ENCODE data around the gene CCNB2. TPM values are rescaled to one million over a fixed set of nuclear protein-coding genes. Genes with fewer than 3 reads are reported as not detected.
"Not testable (repeated sequence)": the region's sequence is repeated elsewhere in the genome, so short reads cannot be mapped to it uniquely, and the experiment has no call there.

Gene CCNB2
- total RNA-seq, 1 donor from 2014 or later: 0.40 TPM

- no peak for DNase-seq (ENCODE audit: low spot score)
- intact Hi-C loops (cut with DNase I): no loop called here
These were observed 26.5 kb downstream of the CCNB2 start for GRCh38 chr15:59131456-59131855.

- intact Hi-C loops (cut with DNase I): no loop called here
These were observed 27.1 kb downstream of the CCNB2 start for GRCh38 chr15:59131969-59132562.

GRCh38 chr15:59133929-59134427 is 29.0 kb downstream of the CCNB2 start:
- no peak for DNase-seq (ENCODE audit: low spot score)
- intact Hi-C loops (cut with DNase I): no loop called here

More at GRCh38 chr15:59131969-59132562, 27.1 kb downstream of the CCNB2 start:
- DNase-seq (ENCODE audit: low spot score): no peak

GRCh38 chr15:59137566-59137965 is 32.6 kb downstream of the CCNB2 start:
- no peak for DNase-seq (ENCODE audit: low spot score)
- intact Hi-C loops (cut with DNase I): no loop called here

GRCh38 chr15:59138243-59138642 is 33.3 kb downstream of the CCNB2 start:
- intact Hi-C loops (cut with DNase I): no loop called here
- DNase-seq (ENCODE audit: low spot score): no peak

GRCh38 chr15:59140422-59141226 is 35.7 kb downstream of the CCNB2 start:
- no peak for DNase-seq (ENCODE audit: low spot score)
- intact Hi-C loops (cut with DNase I): no loop called here

- intact Hi-C loops (cut with DNase I): no loop called here
- no peak for DNase-seq (ENCODE audit: low spot score)
These were observed 38.3 kb downstream of the CCNB2 start for GRCh38 chr15:59143281-59143680.

- intact Hi-C loops (cut with DNase I): not testable (repeated sequence)
These were observed 39.6 kb downstream of the CCNB2 start for GRCh38 chr15:59144594-59144993.

GRCh38 chr15:59147666-59148065 is 42.7 kb downstream of the CCNB2 start:
- no peak for DNase-seq (ENCODE audit: low spot score)
- intact Hi-C loops (cut with DNase I): no loop called here

More at GRCh38 chr15:59144594-59144993, 39.6 kb downstream of the CCNB2 start:
- not testable (repeated sequence) for DNase-seq (ENCODE audit: low spot score)

GRCh38 chr15:59148153-59148833 is 43.3 kb downstream of the CCNB2 start:
- intact Hi-C loops (cut with DNase I): no loop called here

GRCh38 chr15:59150185-59150584 is 45.2 kb downstream of the CCNB2 start:
- DNase-seq (ENCODE audit: low spot score): no peak
- intact Hi-C loops (cut with DNase I): no loop called here

More at GRCh38 chr15:59148153-59148833, 43.3 kb downstream of the CCNB2 start:
- DNase-seq (ENCODE audit: low spot score): no peak

- DNase-seq (ENCODE audit: low spot score): no peak
- intact Hi-C loops (cut with DNase I): no loop called here
These were observed 47.9 kb downstream of the CCNB2 start for GRCh38 chr15:59152694-59153450.

GRCh38 chr15:59153466-59153865 is 48.5 kb downstream of the CCNB2 start:
- intact Hi-C loops (cut with DNase I): no loop called here
- DNase-seq (ENCODE audit: low spot score): no peak

GRCh38 chr15:59154243-59154642 is 49.3 kb downstream of the CCNB2 start:
- DNase-seq (ENCODE audit: low spot score): no peak
- intact Hi-C loops (cut with DNase I): no loop called here

GRCh38 chr15:59155431-59155830 is 50.5 kb downstream of the CCNB2 start:
- DNase-seq (ENCODE audit: low spot score): no peak
- intact Hi-C loops (cut with DNase I): no loop called here

GRCh38 chr15:59157396-59157795 is 52.5 kb downstream of the CCNB2 start:
- intact Hi-C loops (cut with DNase I): no loop called here
- DNase-seq (ENCODE audit: low spot score): no peak

- DNase-seq (ENCODE audit: low spot score): no peak
- intact Hi-C loops (cut with DNase I): no loop called here
These were observed 53.1 kb downstream of the CCNB2 start for GRCh38 chr15:59157840-59158700.

- no peak for DNase-seq (ENCODE audit: low spot score)
- intact Hi-C loops (cut with DNase I): no loop called here
These were observed 53.7 kb downstream of the CCNB2 start for GRCh38 chr15:59158701-59159034.

GRCh38 chr15:59159210-59159609 is 54.3 kb downstream of the CCNB2 start:
- intact Hi-C loops (cut with DNase I): no loop called here
- DNase-seq (ENCODE audit: low spot score): no peak
